ENCODE measurements around the gene ABCC11.
"Not testable (repeated sequence)": the region's sequence is repeated elsewhere in the genome, so short reads cannot be mapped to it uniquely, and the experiment has no call there.

ABCC11 gene

DNA sequence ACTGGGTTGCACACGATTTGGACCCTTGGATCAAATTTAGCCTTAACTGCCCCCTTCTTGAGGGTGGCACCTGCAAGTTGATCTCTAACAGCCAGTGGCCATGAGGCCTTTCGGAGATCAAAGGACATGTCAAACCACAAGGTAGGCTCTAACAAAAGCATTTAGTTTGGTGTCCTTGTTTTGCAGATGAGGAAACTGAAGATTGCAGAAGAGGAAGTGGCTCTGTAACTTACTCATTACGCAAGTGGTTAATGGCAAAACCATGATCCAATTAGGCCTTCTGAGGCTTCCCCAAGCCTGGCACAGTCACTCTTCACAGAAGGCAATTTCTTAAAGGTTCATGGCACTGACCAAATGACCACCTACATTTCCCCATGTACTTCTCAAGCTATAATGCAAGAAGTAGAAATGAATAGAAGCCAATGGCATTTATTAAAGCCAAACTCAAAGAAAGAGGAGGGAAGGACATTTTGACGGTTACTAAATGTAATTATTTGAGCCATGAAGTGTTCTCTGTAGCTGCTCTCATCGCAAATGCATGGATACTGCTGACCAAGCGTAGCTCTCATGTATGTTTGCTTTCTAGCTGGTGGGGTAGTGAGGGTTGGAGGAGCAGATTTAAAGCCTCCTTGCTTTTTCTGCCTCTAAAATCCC is 58.8 kb downstream of the ABCC11 start:
- Histone ChIP-seq H3K27ac (ENCODE audit: low read length) (no peak overlapping the region), H3K27me3 (ENCODE audit: insufficient read depth, low read length, poor library complexity) (no peaks in the 10 kb centered on the region), H3K4me1 (ENCODE audit: insufficient read depth, low read length) (no peaks in the 10 kb centered on the region), H3K79me2 (ENCODE audit: insufficient read depth, low read length) (no peaks in the 10 kb centered on the region), H3K4me2 (ENCODE audit: insufficient read depth, low read length) (no peak overlapping the region), H3K36me3 (ENCODE audit: insufficient read depth, low read length) (no peaks in the 10 kb centered on the region), H2AFZ (ENCODE audit: low read depth, low read length) (no peak overlapping the region), H4K20me1 (ENCODE audit: insufficient read depth, low read length) (no peaks in the 10 kb centered on the region), H3K9ac (ENCODE audit: low read depth, low read length) (no peak overlapping the region), H3K4me3 (ENCODE audit: low read depth in 1 of 2, low read length in 2 of 2) (no peak overlapping the region), H3K9me3 (ENCODE audit: insufficient read depth, low read length, severe bottlenecking) (no peaks in the 10 kb centered on the region)
- no peak for ATAC-seq (ENCODE audit: insufficient read depth, low read depth)
- DNase-seq: no peak
- TF ChIP-seq CTCF (IDR thresholded peaks at IDR 0.05; ENCODE audit: borderline replicate concordance, extremely low read depth, low read length, poor library complexity, severe bottlenecking) (no peak), EZH2 (IDR thresholded peaks at IDR 0.05; ENCODE audit: borderline replicate concordance, low read depth, low read length, severe bottlenecking) (no peak)

GRCh38 chr16:48187779-48188178 is 59.6 kb downstream of the ABCC11 start:
- Histone ChIP-seq H3K27me3 (ENCODE audit: insufficient read depth, low read length, poor library complexity) (no peaks in the 10 kb centered on the region), H3K4me2 (ENCODE audit: insufficient read depth, low read length) (no peak overlapping the region), H3K79me2 (ENCODE audit: insufficient read depth, low read length) (no peaks in the 10 kb centered on the region), H3K9ac (ENCODE audit: low read depth, low read length) (no peak overlapping the region), H3K4me3 (ENCODE audit: low read depth in 1 of 2, low read length in 2 of 2) (no peak overlapping the region), H3K4me1 (ENCODE audit: insufficient read depth, low read length) (no peaks in the 10 kb centered on the region), H3K36me3 (ENCODE audit: insufficient read depth, low read length) (no peaks in the 10 kb centered on the region), H3K9me3 (ENCODE audit: insufficient read depth, low read length, severe bottlenecking) (no peaks in the 10 kb centered on the region), H4K20me1 (ENCODE audit: insufficient read depth, low read length) (no peaks in the 10 kb centered on the region), H2AFZ (ENCODE audit: low read depth, low read length) (no peak overlapping the region), H3K27ac (ENCODE audit: low read length) (no peak overlapping the region)
- DNase-seq (no peak), ATAC-seq (ENCODE audit: insufficient read depth, low read depth) (no peak)
- TF ChIP-seq EZH2 (IDR thresholded peaks at IDR 0.05; ENCODE audit: borderline replicate concordance, low read depth, low read length, severe bottlenecking): no peak

- H3K9me3 ChIP-seq (ENCODE audit: insufficient read depth, low read length, severe bottlenecking): no peaks in the 10 kb centered on the region
- H2AFZ ChIP-seq (ENCODE audit: low read depth, low read length): no peak overlapping the region
- TF ChIP-seq EZH2 (IDR thresholded peaks at IDR 0.05; ENCODE audit: borderline replicate concordance, low read depth, low read length, severe bottlenecking): no peak
- TF ChIP-seq CTCF (IDR thresholded peaks at IDR 0.05; ENCODE audit: borderline replicate concordance, extremely low read depth, low read length, poor library complexity, severe bottlenecking): no peak
- H3K4me1 ChIP-seq (ENCODE audit: insufficient read depth, low read length): no peaks in the 10 kb centered on the region
- no peak overlapping the region for H3K4me3 ChIP-seq (ENCODE audit: low read depth in 1 of 2, low read length in 2 of 2)
- H3K27ac ChIP-seq (ENCODE audit: low read length): no peak overlapping the region
- H4K20me1 ChIP-seq (ENCODE audit: insufficient read depth, low read length): no peaks in the 10 kb centered on the region
- no peaks in the 10 kb centered on the region for H3K36me3 ChIP-seq (ENCODE audit: insufficient read depth, low read length)
- no peaks in the 10 kb centered on the region for H3K79me2 ChIP-seq (ENCODE audit: insufficient read depth, low read length)
- no peak overlapping the region for H3K9ac ChIP-seq (ENCODE audit: low read depth, low read length)
- no peak overlapping the region for H3K4me2 ChIP-seq (ENCODE audit: insufficient read depth, low read length)
- no peaks in the 10 kb centered on the region for H3K27me3 ChIP-seq (ENCODE audit: insufficient read depth, low read length, poor library complexity)
- DNase-seq: no peak
- ATAC-seq (ENCODE audit: insufficient read depth, low read depth): no peak
Measured at GRCh38 chr16:48184681-48185080, 62.7 kb downstream of the ABCC11 start.

DNA sequence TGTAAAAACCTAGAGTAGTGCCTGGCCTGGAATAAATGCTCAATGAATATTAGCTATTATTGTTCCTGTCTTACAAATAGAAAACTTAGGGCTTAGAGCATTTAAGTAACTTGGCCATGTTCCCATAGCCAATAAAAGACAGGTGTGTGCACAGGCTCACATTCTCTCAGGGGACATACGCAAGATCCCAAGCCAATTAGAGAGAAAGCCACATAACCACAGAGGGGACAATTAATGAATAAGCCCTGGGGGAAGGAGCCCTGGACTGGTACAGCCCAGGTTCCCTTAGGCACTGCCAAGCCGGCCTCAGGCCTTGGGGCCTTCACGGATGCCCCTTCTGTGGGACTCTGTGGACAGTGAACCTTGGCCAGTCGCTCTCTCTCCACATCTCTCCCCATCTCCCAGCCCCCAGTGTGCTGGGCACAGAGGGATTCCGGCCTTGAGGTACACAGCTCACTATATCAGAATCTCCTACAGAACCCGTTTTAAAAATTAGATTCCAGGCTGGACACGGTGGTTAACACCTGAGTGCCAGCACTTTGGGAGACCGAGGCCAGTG is 64.3 kb downstream of the ABCC11 start:
- H3K36me3 ChIP-seq (ENCODE audit: insufficient read depth, low read length): no peaks in the 10 kb centered on the region
- no peaks in the 10 kb centered on the region for H3K9me3 ChIP-seq (ENCODE audit: insufficient read depth, low read length, severe bottlenecking)
- ATAC-seq (ENCODE audit: insufficient read depth, low read depth) (no peak), DNase-seq (no peak)
- H3K4me2 ChIP-seq (ENCODE audit: insufficient read depth, low read length): no peak overlapping the region
- H2AFZ ChIP-seq (ENCODE audit: low read depth, low read length): no peak overlapping the region
- no peak overlapping the region for H3K9ac ChIP-seq (ENCODE audit: low read depth, low read length)
- no peaks in the 10 kb centered on the region for H3K79me2 ChIP-seq (ENCODE audit: insufficient read depth, low read length)
- no peaks in the 10 kb centered on the region for H3K4me1 ChIP-seq (ENCODE audit: insufficient read depth, low read length)
- H3K27ac ChIP-seq (ENCODE audit: low read length): no peak overlapping the region
- no peak overlapping the region for H3K4me3 ChIP-seq (ENCODE audit: low read depth in 1 of 2, low read length in 2 of 2)
- H4K20me1 ChIP-seq (ENCODE audit: insufficient read depth, low read length): no peaks in the 10 kb centered on the region
- TF ChIP-seq EZH2 (IDR thresholded peaks at IDR 0.05; ENCODE audit: borderline replicate concordance, low read depth, low read length, severe bottlenecking): no peak
- no peak for TF ChIP-seq CTCF (IDR thresholded peaks at IDR 0.05; ENCODE audit: borderline replicate concordance, extremely low read depth, low read length, poor library complexity, severe bottlenecking)
- no peaks in the 10 kb centered on the region for H3K27me3 ChIP-seq (ENCODE audit: insufficient read depth, low read length, poor library complexity)

DNA sequence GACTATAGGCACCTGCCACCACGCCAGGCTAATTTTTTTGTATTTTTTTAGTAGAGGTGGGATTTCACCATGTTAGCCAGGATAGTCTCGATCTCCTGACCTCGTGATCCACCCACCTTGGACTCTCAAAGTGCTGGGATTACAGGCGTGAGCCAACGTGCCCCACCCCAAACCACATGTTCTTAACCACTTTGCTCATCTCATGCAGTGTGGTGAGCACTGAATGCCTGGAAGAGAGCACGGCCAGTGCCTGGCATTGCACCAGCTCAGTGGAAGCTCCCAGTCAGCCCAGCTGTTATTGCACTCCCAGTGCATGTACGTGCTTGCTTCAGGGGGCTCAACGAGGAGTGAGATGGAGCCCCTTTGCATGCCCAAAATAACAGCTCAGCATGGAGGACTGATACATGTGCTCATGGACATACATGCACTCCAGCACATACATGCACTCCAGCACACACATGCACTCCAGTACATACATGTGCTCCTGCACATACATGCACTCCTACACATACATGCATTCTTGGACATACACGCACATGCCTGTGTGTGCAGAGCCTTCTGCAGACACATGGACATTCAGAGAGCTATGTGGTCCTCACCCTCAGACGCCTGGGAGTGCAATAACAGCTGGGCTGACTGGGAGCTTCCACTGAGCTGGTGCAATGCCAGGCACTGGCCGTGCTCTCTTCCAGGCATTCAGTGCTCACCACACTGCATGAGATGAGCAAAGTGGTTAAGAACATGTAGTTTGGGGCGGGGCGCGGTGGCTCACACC is 65.4 kb downstream of the ABCC11 start:
- H3K4me2 ChIP-seq (ENCODE audit: insufficient read depth, low read length); H3K4me1 ChIP-seq (ENCODE audit: insufficient read depth, low read length); H3K27ac ChIP-seq (ENCODE audit: low read length); H4K20me1 ChIP-seq (ENCODE audit: insufficient read depth, low read length); H3K27me3 ChIP-seq (ENCODE audit: insufficient read depth, low read length, poor library complexity); DNase-seq; H3K9ac ChIP-seq (ENCODE audit: low read depth, low read length); H2AFZ ChIP-seq (ENCODE audit: low read depth, low read length); H3K9me3 ChIP-seq (ENCODE audit: insufficient read depth, low read length, severe bottlenecking); H3K36me3 ChIP-seq (ENCODE audit: insufficient read depth, low read length); H3K79me2 ChIP-seq (ENCODE audit: insufficient read depth, low read length); ATAC-seq (ENCODE audit: insufficient read depth, low read depth); H3K4me3 ChIP-seq (ENCODE audit: low read depth in 1 of 2, low read length in 2 of 2): not testable (repeated sequence)
